MCF 10A (cell line): ENCODE results near the gene SERPINB1. TPM values are rescaled to one million over a fixed set of nuclear protein-coding genes. Genes with fewer than 3 reads are reported as not detected.

Experiments
- BruUV-seq: library from RNA; stranded (reverse); fragments of 400-500 nt; replicated peaks from 2 replicates; lab custom pipeline; 2021; lab: Mats Ljungman, UMichigan
- CTCF ChIA-PET: fragments of 300-600 bp; sonication (Branson Sonifier 250); formaldehyde crosslinking; extraction: SDS; loops from one replicate; lab custom pipeline; 2021; ENCODE audit warnings: antibody characterized with exemption, inconsistent platforms; lab: Yijun Ruan, JAX
- POLR2A ChIA-PET: fragments of 300-600, 350-650 bp; sonication (Branson Sonifier 250); formaldehyde crosslinking; extraction: SDS; loops from one replicate; lab custom pipeline; 2020; ENCODE audit warnings: antibody characterized with exemption, inconsistent platforms; lab: Yijun Ruan, JAX
- DNase-seq: peaks from one replicate; pipeline ENCODE4 v3.0.0-alpha.2; 2018; ENCODE audit not compliant: unreplicated experiment
- H3K27ac Mint-ChIP-seq: one replicate; pipeline ENCODE4 v1.8.0; 2022; ENCODE audit warnings: mild to moderate bottlenecking, low read depth, mixed read lengths; ENCODE audit not compliant: unreplicated experiment
- H3K27me3 Mint-ChIP-seq: one replicate; pipeline ENCODE4 v1.8.0; 2022; ENCODE audit warnings: mixed read lengths; ENCODE audit not compliant: insufficient read depth, unreplicated experiment
- H3K36me3 Mint-ChIP-seq: one replicate; pipeline ENCODE4 v1.8.0; 2022; ENCODE audit warnings: mild to moderate bottlenecking, moderate library complexity, mixed read lengths; ENCODE audit not compliant: insufficient read depth, unreplicated experiment
- H3K4me1 Mint-ChIP-seq: one replicate; pipeline ENCODE4 v1.8.0; 2022; ENCODE audit warnings: mixed read lengths; ENCODE audit not compliant: insufficient read depth, unreplicated experiment
- H3K4me3 Mint-ChIP-seq: one replicate; pipeline ENCODE4 v1.8.0; 2022; ENCODE audit warnings: mild to moderate bottlenecking, moderate library complexity, mixed read lengths; ENCODE audit not compliant: unreplicated experiment
- H3K9me3 Mint-ChIP-seq: one replicate; pipeline ENCODE4 v1.8.0; 2022; ENCODE audit warnings: mixed read lengths; ENCODE audit not compliant: unreplicated experiment
- intact Hi-C: fragments of 100-400 bp; cut with micrococcal nuclease; formaldehyde crosslinking; loops from 2 replicates; pipeline ENCODE4 v1.14.1; 2022
- total RNA-seq: library from RNA; stranded (reverse); gene quantifications from 2 replicates; pipeline ENCODE4 v1.2.3, GENCODE V29; 2022
- TF ChIP-seq, protein P1 (sequence below): fragments of 200-600 bp; IDR thresholded peaks from one replicate; pipeline ENCODE4 v1.8.0; 2022; ENCODE audit warnings: antibody characterized with exemption, mild to moderate bottlenecking; ENCODE audit not compliant: unreplicated experiment

SERPINB1 gene
- total RNA-seq, 1 experiment from 2014 or later = 20.8 TPM

DNA sequence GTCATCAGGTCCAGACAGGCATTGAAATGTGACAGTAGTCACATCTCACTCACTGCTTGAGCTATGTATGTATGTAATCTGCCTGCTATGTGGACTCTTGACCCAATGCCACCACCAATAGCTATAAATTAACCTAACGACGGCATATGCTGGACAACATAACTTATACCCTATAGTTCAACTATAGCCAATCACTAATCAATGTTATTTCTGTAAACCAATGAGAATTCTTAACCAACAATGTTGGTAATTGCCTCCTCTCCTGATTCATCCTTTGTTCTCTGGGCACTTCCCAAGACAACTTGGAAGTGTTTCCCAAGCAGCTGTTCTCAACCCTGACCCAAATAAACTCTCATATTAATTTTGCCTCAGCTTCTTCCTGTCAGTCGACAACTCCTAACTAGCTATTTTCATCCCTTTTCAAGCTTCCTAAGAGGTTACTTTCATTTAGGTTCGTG, 24.1 kb upstream of the SERPINB1 start:
- Mint-ChIP-seq H3K4me1 (peaks cover 7% of the 10 kb centered on the region), H3K4me3 (no peak overlapping the region), H3K9me3 (peaks cover 7% of the 10 kb centered on the region), H3K27me3 (no peaks in the 10 kb centered on the region), H3K27ac (no peak overlapping the region), H3K36me3 (no peaks in the 10 kb centered on the region)
- ChIA-PET POLR2A (interaction anchor here (1.0 kb wide), 1 partner anchor 33 kb away, joined by 3 read pairs; no protein-coding TSS in a partner anchor), CTCF (interaction anchor here (0.6 to 1.3 kb wide), 2 partner anchors 19 to 112 kb away, joined by 3 to 5 read pairs; no protein-coding TSS in a partner anchor)
- TF ChIP-seq, protein P1, sequence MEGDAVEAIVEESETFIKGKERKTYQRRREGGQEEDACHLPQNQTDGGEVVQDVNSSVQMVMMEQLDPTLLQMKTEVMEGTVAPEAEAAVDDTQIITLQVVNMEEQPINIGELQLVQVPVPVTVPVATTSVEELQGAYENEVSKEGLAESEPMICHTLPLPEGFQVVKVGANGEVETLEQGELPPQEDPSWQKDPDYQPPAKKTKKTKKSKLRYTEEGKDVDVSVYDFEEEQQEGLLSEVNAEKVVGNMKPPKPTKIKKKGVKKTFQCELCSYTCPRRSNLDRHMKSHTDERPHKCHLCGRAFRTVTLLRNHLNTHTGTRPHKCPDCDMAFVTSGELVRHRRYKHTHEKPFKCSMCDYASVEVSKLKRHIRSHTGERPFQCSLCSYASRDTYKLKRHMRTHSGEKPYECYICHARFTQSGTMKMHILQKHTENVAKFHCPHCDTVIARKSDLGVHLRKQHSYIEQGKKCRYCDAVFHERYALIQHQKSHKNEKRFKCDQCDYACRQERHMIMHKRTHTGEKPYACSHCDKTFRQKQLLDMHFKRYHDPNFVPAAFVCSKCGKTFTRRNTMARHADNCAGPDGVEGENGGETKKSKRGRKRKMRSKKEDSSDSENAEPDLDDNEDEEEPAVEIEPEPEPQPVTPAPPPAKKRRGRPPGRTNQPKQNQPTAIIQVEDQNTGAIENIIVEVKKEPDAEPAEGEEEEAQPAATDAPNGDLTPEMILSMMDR = no peak
- no TSS peak for BruUV-seq
- DNase-seq = no peak
- intact Hi-C loops = no loop called here

DNA sequence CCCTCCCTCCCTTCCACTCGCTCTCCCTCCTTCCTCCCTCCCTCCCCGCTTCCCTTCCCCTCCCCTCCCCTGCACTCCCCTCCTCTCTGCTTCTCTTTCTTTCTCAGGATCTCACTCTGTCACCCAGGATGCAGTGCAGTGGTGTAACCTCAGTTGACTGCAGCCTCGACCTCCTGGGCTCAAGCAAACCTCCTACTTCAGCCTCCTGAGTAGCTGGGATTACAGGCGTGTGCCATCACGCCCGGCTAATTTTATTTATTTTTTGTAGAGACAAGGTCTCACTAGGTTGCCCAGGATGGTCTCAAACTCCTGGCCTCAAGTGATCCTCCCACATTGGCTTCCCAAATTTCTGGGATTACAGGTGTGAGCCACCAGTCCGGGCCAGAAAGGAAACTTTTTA, 23.6 kb upstream of the SERPINB1 start:
- H3K9me3 Mint-ChIP-seq = peaks cover 7% of the 10 kb centered on the region
- BruUV-seq = no TSS peak
- no peak overlapping the region for H3K4me3 Mint-ChIP-seq
- POLR2A ChIA-PET = interaction anchor here (1.0 kb wide), 1 partner anchor 34 kb away, joined by 3 read pairs; no protein-coding TSS in a partner anchor
- CTCF ChIA-PET = no interaction called here
- H3K27me3 Mint-ChIP-seq = no peaks in the 10 kb centered on the region
- TF ChIP-seq, protein P1 = no peak
- H3K4me1 Mint-ChIP-seq = peaks cover 7% of the 10 kb centered on the region
- intact Hi-C loops = no loop called here
- no peaks in the 10 kb centered on the region for H3K36me3 Mint-ChIP-seq
- no peak overlapping the region for H3K27ac Mint-ChIP-seq
- DNase-seq = no peak

DNA sequence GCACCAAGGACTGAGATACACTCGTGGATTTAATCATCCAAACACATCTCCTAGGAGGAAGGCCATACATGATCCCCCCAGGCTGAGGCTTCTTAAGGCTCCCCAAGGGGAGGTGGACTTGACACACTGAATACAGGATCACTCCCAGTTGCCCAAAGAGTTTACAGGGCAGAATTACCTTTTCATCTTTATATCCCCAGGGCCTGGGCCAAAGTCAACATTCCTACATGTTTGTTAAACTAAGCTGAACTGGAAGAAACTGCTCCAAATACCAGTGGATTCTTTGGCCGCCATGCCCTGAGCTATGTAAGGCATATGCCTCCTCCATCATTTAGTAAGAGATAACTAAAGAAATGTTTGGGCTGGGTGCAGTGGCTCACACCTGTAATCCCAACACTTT, 22.2 kb upstream of the SERPINB1 start:
- no peaks in the 10 kb centered on the region for H3K27me3 Mint-ChIP-seq
- intact Hi-C loops = no loop called here
- H3K4me1 Mint-ChIP-seq = peaks cover 10% of the 10 kb centered on the region
- POLR2A ChIA-PET = no interaction called here
- no peak for DNase-seq
- H3K9me3 Mint-ChIP-seq = peaks cover 7% of the 10 kb centered on the region
- CTCF ChIA-PET = interaction anchor here (0.7 to 0.8 kb wide), 2 partner anchors 66 to 90 kb away, joined by 3 to 5 read pairs; no protein-coding TSS in a partner anchor
- H3K36me3 Mint-ChIP-seq = no peaks in the 10 kb centered on the region
- H3K27ac Mint-ChIP-seq = no peak overlapping the region
- BruUV-seq = no TSS peak
- TF ChIP-seq, protein P1 = no peak
- no peak overlapping the region for H3K4me3 Mint-ChIP-seq

DNA sequence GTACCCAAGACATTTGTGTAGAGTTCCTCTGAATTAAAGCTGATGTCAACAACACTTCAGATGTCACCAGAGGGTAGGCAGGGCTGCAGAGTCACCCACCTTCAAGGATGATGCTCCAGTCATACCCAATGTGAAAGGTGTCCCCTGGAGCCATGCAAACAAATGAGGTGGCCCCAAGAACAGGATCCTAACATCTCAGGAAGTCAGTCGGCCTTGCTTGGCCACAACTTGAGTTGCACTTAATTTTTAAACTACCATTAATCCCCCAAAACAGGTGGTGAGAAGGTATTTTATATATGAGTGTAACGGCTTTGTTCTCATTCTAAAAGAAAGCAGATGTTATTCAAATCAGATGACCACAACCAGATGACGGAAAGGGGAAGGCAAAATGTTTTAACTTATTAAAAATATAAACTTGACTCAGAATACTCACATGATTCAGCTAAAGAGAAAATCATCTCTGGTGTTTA, 21.1 kb upstream of the SERPINB1 start:
- H3K36me3 Mint-ChIP-seq = no peaks in the 10 kb centered on the region
- TF ChIP-seq, protein P1 = no peak
- no peak for DNase-seq
- no peak overlapping the region for H3K4me3 Mint-ChIP-seq
- no peak overlapping the region for H3K27ac Mint-ChIP-seq
- peaks cover 7% of the 10 kb centered on the region for H3K9me3 Mint-ChIP-seq
- ChIA-PET CTCF (interaction anchor here (0.7 to 1.4 kb wide), 3 partner anchors 9 to 1310 kb away, joined by 3 read pairs; no protein-coding TSS in a partner anchor), POLR2A (interaction anchor here (0.6 kb wide), 1 partner anchor 89 kb away, joined by 3 read pairs; no protein-coding TSS in a partner anchor)
- no TSS peak for BruUV-seq
- intact Hi-C loops = no loop called here
- no peaks in the 10 kb centered on the region for H3K27me3 Mint-ChIP-seq
- peaks cover 12% of the 10 kb centered on the region for H3K4me1 Mint-ChIP-seq
